ENCODE measurements around the gene WNT9A. TPM values are rescaled to one million over a fixed set of nuclear protein-coding genes. Genes with fewer than 3 reads are reported as not detected.

Gene WNT9A
- total RNA-seq, 4 donors from 2014 or later: 0.72 to 2.5 (median 1.2) TPM

GRCh38 chr1:227888404-227889046 is 59.2 kb downstream of the WNT9A start:
- peak; percentile 12 to 84 for DNase-seq (ENCODE audit: low spot score in 2 of 2)
- TF ChIP-seq CTCF (IDR thresholded peaks at IDR 0.05): no peak
- no peak for TF ChIP-seq POLR2A (IDR thresholded peaks at IDR 0.05)
- H3K4me3 ChIP-seq (ENCODE audit: low read depth, poor library complexity, severe bottlenecking): no peak overlapping the region
- 94 to 95% methylated on average over 6 to 8 of the region's 8 CpGs for WGBS, 2 donors
- intact Hi-C loops (cut with DNase I; ENCODE audit: low total_unique reads): no loop called here

GRCh38 chr1:227887697-227888403 is 59.9 kb downstream of the WNT9A start:
- peak overlapping the region; percentile 22 for H3K4me3 ChIP-seq (ENCODE audit: low read depth, poor library complexity, severe bottlenecking)
- intact Hi-C loops (cut with DNase I; ENCODE audit: low total_unique reads): no loop called here
- 36 to 40% methylated on average over 37 to 40 of the region's 40 CpGs for WGBS, 2 donors
- DNase-seq (ENCODE audit: low spot score in 2 of 2): peak; percentile 39 to 90
- no peak for TF ChIP-seq CTCF (IDR thresholded peaks at IDR 0.05)

- 8 to 20% methylated on average over 13 to 30 of the region's 30 CpGs for WGBS, 2 donors
- peak overlapping the region; percentile 22 for H3K4me3 ChIP-seq (ENCODE audit: low read depth, poor library complexity, severe bottlenecking)
- no peak for TF ChIP-seq CTCF (IDR thresholded peaks at IDR 0.05)
- TF ChIP-seq POLR2A (IDR thresholded peaks at IDR 0.05): no peak
- DNase-seq (ENCODE audit: low spot score in 2 of 2): peak; percentile 54 to 94
- intact Hi-C loops (cut with DNase I; ENCODE audit: low total_unique reads): no loop called here
These were observed 60.6 kb downstream of the WNT9A start for GRCh38 chr1:227886993-227887696.

- intact Hi-C loops (cut with DNase I; ENCODE audit: low total_unique reads): no loop called here
- 11 to 15% methylated on average over 13 to 18 of the region's 18 CpGs for WGBS, 2 donors
- DNase-seq (ENCODE audit: low spot score in 2 of 2): peak in 1 of 2 donors; percentile 80
- TF ChIP-seq CTCF (IDR thresholded peaks at IDR 0.05) (no peak), POLR2A (IDR thresholded peaks at IDR 0.05) (no peak)
- no peak overlapping the region for H3K4me3 ChIP-seq (ENCODE audit: low read depth, poor library complexity, severe bottlenecking)
These were observed 61.2 kb downstream of the WNT9A start for GRCh38 chr1:227886503-227886961.

- DNase-seq (ENCODE audit: low spot score in 2 of 2): peak; percentile 65 to 92
- intact Hi-C loops (cut with DNase I; ENCODE audit: low total_unique reads): no loop called here
- H3K4me3 ChIP-seq (ENCODE audit: low read depth, poor library complexity, severe bottlenecking): no peak overlapping the region
- whole genome bisulfite sequencing, 2 donors: 26 to 37% methylated on average over 14 of the region's 14 CpGs
- TF ChIP-seq CTCF (IDR thresholded peaks at IDR 0.05) (no peak), POLR2A (IDR thresholded peaks at IDR 0.05) (no peak)
These were observed 61.9 kb downstream of the WNT9A start for GRCh38 chr1:227885648-227886502.

Data from lower leg skin (tissue), 4 donors.